ENCODE measurements around the gene BRD4.

Gene BRD4

DNA sequence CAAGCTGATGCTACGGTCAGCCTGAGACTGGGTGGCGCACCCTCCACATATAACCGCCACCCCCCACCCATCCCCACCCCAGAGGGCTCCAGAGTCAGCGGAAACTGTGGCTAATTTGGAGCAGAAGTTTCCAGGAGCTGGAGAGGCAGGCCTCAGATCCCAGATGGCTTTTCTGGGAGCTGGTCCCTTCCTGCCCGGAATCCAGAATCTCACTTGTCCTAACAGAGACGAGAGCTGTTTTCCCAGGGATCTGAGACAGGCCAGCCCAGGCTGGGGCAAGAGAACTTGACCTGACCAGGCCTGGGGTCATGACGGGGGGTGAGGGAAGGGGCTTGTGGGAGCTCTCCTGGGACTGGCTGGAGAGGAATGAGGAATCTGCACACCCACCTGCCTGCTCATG, 106.6 kb downstream of the BRD4 start:
- no peak for DNase-seq (ENCODE audit: low read depth in 3 of 3)

DNA sequence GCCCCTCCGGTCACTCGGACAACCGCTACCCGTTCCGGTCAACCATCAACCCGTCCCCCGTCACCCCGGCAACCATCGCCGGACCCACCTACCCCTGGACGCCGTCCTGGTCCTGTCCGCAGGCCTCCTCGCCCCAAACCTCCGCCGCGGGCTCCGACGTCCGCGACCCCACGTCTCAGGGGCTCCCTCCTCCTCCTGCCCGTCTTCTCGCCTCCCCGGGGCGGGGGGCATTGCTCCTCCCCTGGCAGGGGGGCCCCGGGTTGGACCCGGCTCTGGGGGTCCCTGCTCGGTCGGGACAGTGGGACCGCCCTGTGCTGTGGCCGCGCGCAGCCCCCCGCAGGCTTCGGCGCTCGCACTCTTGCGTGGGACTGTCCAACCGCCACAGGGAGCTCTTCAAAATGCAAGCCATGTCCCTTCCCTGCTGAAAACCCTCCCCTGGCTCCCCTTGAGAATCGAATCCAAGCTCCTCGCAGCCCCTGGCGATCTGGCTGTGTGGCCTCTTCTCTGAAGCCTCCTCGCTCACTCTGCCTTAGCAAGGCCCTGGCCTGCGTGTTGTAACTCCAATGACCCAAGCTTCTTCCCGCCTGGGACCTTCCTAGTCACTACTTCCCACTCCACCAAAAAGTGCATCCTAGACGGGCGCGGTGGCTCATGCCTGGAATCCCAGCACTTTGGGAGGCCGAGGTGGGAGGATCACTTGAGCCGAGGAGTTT, 108.5 kb downstream of the BRD4 start:
- no peak for DNase-seq (ENCODE audit: low read depth in 3 of 3)

DNA sequence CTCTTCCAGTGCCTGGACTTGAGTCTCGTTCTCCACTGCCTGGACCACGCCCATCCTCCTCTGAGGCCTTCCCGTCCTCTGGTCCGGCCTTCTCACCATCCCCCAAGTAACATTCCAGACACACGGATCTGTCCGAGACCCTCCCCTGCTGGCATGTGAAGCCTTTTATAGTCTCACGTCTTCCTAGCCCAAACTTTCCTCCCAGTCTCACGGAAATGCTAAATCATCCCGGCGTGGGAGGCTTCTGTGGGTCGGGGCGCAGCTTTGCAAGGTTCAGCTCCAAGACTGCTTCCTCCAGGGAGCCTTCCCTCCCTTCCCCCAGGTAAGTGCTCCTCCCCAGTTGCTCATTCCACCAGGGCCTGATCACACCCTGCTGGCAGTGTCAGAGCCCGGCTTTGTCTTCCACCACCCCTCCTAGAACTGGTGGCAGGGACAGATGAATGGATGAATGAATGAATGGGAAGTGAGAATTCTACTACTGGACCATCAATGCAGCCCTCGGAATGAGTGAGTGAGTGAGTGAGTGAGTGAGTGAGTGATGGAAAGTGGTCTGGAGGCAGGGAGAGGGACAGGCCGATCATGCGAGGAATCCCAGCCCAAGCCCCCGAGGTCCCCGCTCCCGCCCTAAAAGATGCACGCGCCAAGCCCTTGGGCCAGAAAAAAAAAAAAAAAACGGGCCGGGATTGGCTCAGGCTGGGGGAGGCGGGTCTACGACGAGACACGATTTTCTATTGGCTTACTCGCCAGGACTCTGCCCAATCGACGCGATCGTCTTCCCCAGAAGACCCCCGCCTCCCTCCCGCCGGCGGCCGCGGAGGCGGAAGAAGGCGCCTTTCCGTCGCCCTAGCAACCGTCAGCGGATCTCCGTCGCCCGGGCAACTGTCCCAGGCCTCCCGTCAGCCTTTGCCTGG, 109.3 kb downstream of the BRD4 start:
- peak; percentile 44 to 61 (median 52) for DNase-seq (ENCODE audit: low read depth in 3 of 3)

- no peak for DNase-seq (ENCODE audit: low read depth in 3 of 3)
These were observed 111.5 kb downstream of the BRD4 start for GRCh38 chr19:15220833-15221232.

DNA sequence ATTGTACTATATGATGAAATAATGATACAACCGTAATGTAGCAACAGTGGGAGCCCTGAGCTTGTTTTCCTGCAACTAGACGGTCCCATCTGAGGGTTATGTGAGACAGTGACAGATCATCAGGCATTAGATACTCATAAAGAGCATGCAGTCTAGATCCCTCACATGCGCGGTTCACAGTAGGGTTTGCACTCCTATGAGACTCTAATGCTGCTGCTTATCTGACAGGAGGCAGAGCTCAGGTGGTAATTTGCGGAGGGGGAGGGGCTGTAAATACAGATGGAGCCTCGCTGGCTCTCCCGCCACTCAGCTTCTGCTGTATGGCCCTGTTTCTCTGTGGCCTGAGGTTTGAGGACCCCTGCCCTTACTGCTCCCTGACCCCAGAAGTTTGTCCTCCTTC, 113.8 kb downstream of the BRD4 start:
- no peak for DNase-seq (ENCODE audit: low read depth in 3 of 3)

DNA sequence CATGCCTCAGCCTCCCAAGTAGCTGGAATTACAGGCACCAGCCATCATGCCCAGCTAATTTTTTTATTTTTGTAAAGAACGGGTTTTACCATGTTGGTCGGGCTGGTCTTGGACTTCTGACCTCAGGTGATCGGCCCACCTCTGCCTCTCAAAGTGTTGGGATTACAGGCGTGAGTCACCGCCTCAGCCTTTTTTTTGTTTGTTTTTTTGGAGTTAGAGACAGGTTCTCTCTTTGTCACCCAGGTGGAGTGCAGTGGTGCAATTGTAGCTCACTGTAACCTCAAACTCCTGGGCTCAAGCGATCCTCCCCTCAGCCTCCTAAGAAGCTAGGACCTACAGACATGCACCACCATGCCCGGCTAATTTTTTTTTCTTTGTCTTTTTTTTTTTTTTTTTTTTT, 116.0 kb downstream of the BRD4 start:
- no peak for DNase-seq (ENCODE audit: low read depth in 3 of 3)

DNA sequence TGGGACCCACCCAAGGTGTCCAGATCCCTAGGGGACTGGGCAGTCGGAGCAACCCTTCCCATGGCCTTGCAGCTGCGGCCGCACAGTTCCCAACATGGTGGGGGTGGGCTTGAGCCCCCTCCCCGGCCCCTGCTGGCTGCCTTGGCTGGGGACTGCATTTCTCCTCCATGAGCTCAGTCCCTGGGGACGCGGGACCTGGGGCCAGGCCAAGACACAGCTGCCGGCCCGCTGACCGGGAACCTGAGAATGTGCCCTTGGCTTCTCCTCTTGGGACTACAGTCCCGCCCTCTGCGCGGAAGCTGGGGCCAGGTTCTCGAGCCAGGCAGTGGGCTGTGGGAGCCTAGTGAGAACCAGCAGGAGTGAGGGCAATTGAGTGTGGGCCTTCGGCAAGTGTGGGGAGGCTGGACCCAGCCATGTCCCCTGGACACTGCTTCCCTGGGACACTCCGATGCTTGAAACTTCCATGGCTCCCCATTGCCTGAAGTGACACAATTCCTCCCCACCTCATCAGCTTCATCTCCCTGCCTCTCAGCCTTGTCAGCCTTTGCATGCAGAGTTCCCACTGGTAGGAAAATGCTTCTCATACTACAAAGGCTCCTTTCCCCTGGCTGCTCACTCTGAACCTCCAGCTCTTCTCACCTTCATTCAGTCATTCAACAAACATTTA, 118.5 kb downstream of the BRD4 start:
- DNase-seq (ENCODE audit: low read depth in 3 of 3), result no peak

DNA sequence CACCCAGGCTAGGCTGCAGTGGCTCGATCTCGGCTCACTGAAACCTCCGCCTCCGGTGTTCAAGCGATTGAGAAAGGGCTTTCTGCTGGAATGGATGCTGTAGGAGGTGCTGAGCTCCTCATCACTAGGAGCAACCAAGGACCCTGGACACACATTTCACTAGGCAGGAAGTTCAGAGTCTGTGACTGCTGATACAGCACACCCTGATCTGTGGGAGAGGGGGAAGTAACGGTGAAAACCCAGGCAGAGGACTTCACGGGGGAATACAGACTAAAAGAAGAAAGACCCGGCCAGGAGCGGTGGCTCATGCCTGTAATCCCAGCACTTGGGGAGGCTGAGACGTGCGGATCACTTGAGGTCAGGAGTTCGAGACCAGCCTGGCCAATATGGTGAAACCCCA, 119.6 kb downstream of the BRD4 start:
- no peak for DNase-seq (ENCODE audit: low read depth in 3 of 3)

DNA sequence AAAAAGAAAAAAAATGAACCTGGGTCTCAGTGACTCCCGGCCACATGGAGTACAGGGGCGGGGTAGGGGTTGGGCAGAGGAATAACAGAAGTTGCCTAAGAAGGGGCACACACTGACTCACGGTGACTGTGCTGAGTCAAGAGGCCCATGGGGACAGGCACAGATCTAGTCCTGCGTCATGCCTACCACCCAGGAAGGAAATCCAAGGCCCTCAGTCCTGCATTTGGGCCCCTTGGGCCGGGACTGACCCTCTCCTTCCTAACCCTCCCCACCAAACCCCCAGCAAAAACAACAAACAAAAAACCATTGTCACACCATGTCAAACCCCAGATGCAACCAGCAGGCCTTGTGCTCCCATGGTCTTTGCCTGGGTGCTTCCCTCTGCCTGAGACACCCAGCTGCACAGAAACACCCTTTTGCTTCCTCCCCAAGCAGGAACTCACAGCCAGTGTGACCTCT, 122.0 kb downstream of the BRD4 start:
- no peak for DNase-seq (ENCODE audit: low read depth in 3 of 3)

- no peak for DNase-seq (ENCODE audit: low read depth in 3 of 3)
These were observed 130.8 kb downstream of the BRD4 start for GRCh38 chr19:15201374-15202023.

GRCh38 chr19:15200553-15201364, 131.6 kb downstream of the BRD4 start, which contains the start of gene NOTCH3:
NOTCH3 (minus strand) TSS chr19:15200995; CDS start chr19:15200905, 90 bp downstream.
- DNase-seq (ENCODE audit: low read depth in 3 of 3), result no peak

- no peak for DNase-seq (ENCODE audit: low read depth in 3 of 3)
These were observed 132.4 kb downstream of the BRD4 start for GRCh38 chr19:15199661-15200552.

DNA sequence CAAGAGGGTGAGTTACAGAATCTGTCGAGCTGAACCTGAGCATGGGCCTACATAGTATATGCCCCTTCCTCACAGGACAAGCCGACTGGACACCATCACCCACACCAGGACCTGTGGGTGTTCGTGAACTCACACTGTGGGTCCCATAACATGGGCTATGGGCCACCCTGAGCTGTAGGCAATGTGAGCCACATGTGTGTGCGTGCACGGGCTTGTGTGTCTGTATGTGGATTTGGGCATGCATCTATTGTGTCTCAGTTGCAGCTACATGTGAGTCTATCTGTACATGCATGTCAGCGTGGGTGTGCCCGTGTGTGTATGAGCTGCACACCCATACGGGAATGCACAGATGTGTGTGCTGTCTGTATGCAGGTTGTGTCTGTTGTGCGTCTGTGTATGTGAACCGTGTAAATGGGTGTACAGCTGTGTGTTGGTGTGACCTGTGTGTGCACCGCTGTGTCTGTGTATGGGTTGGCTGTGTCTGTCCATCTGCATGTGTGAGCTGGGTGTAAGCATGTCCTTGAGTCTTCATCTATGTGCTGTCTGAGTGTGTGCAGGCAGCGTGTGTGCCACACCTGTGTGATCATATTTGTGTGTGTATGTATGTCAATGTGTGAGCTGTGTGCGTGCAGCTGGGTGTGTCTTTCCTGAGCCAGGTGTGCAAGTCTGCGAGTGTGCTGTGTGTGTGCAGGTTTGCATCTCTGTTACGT, 133.2 kb downstream of the BRD4 start:
- no peak for DNase-seq (ENCODE audit: low read depth in 3 of 3)

DNA sequence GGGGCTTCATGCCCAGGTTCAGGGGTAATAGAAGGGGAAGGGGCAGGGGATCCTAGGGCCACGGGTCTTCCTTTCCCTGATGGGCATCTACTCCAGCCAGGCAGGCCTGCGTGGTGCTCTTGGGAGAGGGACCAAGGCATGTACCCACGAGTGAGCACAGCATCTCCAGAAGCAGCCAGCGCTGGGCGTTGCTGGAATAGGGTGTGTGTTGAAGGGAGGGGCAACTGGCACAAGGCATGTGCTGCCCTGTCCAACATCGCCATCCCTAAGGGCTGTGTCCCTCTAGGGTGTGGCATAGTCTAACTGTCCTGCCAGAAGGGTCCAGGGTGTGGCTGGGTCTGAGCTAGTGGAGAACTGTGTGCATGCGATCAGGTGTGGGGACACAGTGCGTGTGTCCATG, 134.4 kb downstream of the BRD4 start:
- DNase-seq (ENCODE audit: low read depth in 3 of 3), result no peak

DNA sequence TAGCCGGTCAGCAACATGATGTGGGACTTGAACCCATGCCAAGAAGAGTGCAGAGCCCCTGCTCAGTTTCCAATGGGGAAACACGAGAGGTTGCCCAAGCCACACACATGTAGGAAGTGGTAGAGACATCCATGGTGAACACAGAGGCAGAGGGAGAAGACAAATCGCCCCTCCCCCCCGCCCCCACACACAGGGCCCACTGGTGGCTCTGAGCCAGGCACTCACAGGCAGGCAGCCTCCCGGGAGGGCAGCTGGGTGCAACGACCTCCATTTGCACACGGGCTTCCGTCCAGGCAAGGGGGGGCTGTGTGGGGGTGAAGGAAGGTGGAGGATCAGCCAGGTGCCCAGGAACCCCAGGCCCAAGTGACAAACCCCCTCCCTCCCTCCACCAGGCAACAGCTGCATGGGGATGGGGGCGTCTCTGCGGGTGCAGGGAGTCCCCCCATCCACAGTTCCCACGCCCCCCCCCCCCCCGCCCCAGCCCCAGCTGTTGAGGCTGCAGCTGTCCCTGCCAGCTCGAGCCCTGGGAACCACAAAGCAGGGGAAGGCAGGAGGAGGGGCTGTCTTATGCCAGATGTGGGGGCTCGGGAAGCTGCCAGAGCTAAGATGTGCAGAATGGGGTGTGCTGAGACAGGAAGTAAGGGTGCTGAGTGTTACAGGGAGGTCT, 134.9 kb downstream of the BRD4 start:
- DNase-seq (ENCODE audit: low read depth in 3 of 3), result no peak

GRCh38 chr19:15196360-15197005, 135.9 kb downstream of the BRD4 start:
- no peak for DNase-seq (ENCODE audit: low read depth in 3 of 3)

- DNase-seq (ENCODE audit: low read depth in 3 of 3), result no peak
These were observed 136.7 kb downstream of the BRD4 start for GRCh38 chr19:15195371-15196334.
